AG04450 (cell line): Measurements from ENCODE around the gene HIVEP3. TPM values are rescaled to one million over a fixed set of nuclear protein-coding genes. Genes with fewer than 3 reads are reported as not detected.

Experiments used
- CTCF ChIA-PET: fragments of 300-600, 350-600 bp; formaldehyde crosslinking; extraction: SDS; loops from one replicate; lab custom pipeline; 2022; ENCODE audit warnings: antibody characterized with exemption, inconsistent platforms; lab: Charles Lee
- POLR2A ChIA-PET: fragments of 350-600 bp; formaldehyde crosslinking; extraction: SDS; loops from one replicate; lab custom pipeline; 2021; ENCODE audit warnings: antibody characterized with exemption, inconsistent platforms; lab: Yijun Ruan, JAX
- DNase-seq: peaks from one replicate; pipeline ENCODE4 v3.0.0-alpha.2; 2011; ENCODE audit warnings: low read depth, low spot score
- H3K27ac ChIP-seq: one replicate; pipeline ENCODE4 v1.5.1; 2012; ENCODE audit warnings: low read depth, low read length, control low read depth
- H3K27me3 ChIP-seq: one replicate; pipeline ENCODE4 v1.6.0; 2012; ENCODE audit warnings: low read length; ENCODE audit not compliant: control insufficient read depth, insufficient read depth
- H3K4me3 ChIP-seq: 2 replicates; pipeline ENCODE4 v1.5.1; 2011; ENCODE audit warnings: mild to moderate bottlenecking, low read depth, low read length, control low read depth
- H3K9me3 ChIP-seq: 2 replicates; pipeline ENCODE4 v1.5.1; 2012; ENCODE audit warnings: low read length; ENCODE audit not compliant: control insufficient read depth, insufficient read depth
- CTCF ChIP-seq: IDR thresholded peaks from 2 replicates; pipeline ENCODE4 v1.5.1; 2011; ENCODE audit warnings: low read depth, low read length, control low read depth, inconsistent platforms
- polyA plus RNA-seq: library from polyadenylated mRNA; depleted of rRNA; stranded (reverse); fragments of >200 nt; gene quantifications from 2 replicates; pipeline ENCODE4 v1.2.3, GENCODE V29; 2011

HIVEP3 gene
- polyA plus RNA-seq, 1 experiment: 4.8 TPM

GRCh38 chr1:41580520-41581172 lies 338.1 kb downstream of the HIVEP3 start:
- H3K27ac ChIP-seq: no peak overlapping the region
- ChIA-PET CTCF (interaction anchor here (1.1 to 1.2 kb wide), 2 partner anchors 231 to 593 kb away, joined by 5 read pairs; no protein-coding TSS in a partner anchor), POLR2A (no interaction called here)
- H3K4me3 ChIP-seq: no peak overlapping the region
- no peaks in the 10 kb centered on the region for H3K27me3 ChIP-seq
- TF ChIP-seq CTCF: no peak
- no peak for DNase-seq
- H3K9me3 ChIP-seq: no peaks in the 10 kb centered on the region; the same call in 1 of the 2 replicates

DNA sequence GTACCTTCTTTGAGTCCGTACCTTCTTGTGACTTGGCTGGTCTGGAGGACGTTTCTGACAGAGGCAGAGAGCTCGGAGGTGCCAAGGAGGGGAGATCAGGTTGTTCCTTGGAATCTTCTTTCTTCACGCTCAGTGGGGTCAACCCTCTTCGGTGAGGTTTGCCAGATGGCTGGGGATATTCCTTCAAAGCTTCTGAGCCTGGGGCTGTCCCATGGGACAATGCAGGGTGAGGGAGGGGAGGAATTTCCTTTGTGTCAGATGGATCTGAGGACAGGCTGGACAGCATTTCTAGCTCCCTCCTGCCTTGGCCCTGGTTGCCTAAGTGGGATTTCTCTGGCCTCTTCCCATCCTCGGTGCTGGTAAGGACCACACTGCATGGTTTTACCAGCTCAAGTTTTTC lies 338.7 kb downstream of the HIVEP3 start:
- no peaks in the 10 kb centered on the region for H3K27me3 ChIP-seq
- ChIA-PET POLR2A (no interaction called here), CTCF (interaction anchor here (0.7 to 1.2 kb wide), 3 partner anchors 215 to 594 kb away, joined by 3 to 5 read pairs (median 5); no protein-coding TSS in a partner anchor)
- no peak overlapping the region for H3K4me3 ChIP-seq
- H3K9me3 ChIP-seq: no peaks in the 10 kb centered on the region; the same call in 1 of the 2 replicates
- H3K27ac ChIP-seq: no peak overlapping the region
- TF ChIP-seq CTCF: no peak
- no peak for DNase-seq

- ChIA-PET POLR2A (no interaction called here), CTCF (interaction anchor here (0.5 to 1.4 kb wide), 8 partner anchors 11 to 820 kb away, joined by 3 to 6 read pairs (median 3); no protein-coding TSS in a partner anchor)
- H3K4me3 ChIP-seq: no peak overlapping the region
- no peaks in the 10 kb centered on the region for H3K27me3 ChIP-seq
- H3K9me3 ChIP-seq: no peaks in the 10 kb centered on the region; the same call in 1 of the 2 replicates
- no peak for DNase-seq
- TF ChIP-seq CTCF: peak; percentile 55
- no peak overlapping the region for H3K27ac ChIP-seq
These were observed 339.9 kb downstream of the HIVEP3 start for GRCh38 chr1:41578712-41579335.

DNA sequence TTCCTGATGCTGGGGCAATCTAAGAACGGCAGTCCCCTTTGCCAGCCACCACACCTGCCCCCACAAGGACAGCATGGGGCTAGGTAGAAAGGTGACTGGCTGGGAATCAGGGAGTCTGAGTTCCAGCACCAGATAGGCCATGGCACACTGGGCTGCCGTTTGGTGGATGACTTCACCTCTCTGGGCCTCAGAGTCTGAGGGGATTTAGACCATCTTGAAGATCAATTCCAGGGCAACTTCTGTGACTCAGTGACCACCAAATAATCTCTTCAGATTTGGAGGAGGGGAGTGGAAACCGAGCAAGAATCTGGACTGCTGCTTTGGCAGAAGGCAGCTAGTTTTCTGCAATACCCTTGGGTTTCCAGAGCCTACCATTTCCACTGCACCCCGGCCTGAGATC lies 342.1 kb downstream of the HIVEP3 start:
- Histone ChIP-seq H3K27me3 (no peaks in the 10 kb centered on the region), H3K9me3 (no peaks in the 10 kb centered on the region), H3K27ac (no peak overlapping the region), H3K4me3 (no peak overlapping the region)
- ChIA-PET POLR2A (no interaction called here), CTCF (interaction anchor here (1.9 to 5.0 kb wide), 2 partner anchors 219 to 597 kb away, joined by 6 to 33 read pairs; no protein-coding TSS in a partner anchor)
- no peak for TF ChIP-seq CTCF
- DNase-seq: no peak

DNA sequence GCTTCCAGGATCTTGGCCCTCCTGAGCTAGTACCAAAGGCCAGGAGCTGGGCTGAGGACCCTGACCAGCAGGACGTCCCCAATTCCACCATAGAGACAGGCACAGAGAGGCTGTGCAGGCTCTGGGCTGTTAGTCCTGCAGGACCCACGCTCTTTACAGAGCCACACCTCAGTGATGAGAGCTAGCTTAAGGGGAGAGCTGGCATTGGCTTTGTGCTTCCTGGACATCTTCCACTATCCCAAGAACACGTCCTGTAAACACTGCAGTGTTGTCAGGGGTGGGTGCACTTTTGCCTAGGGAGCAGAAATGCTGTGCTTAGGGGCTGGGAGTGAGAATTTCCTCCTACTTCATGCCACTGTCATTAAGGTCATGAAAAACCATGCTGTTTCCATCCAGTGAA lies 342.5 kb downstream of the HIVEP3 start:
- H3K4me3 ChIP-seq: no peak overlapping the region
- no peak for TF ChIP-seq CTCF
- CTCF ChIA-PET: interaction anchor here (1.9 to 5.0 kb wide), 2 partner anchors 220 to 598 kb away, joined by 6 to 33 read pairs; no protein-coding TSS in a partner anchor

More for the DNA sequence above, 342.5 kb downstream of the HIVEP3 start:
- Histone ChIP-seq H3K9me3 (no peaks in the 10 kb centered on the region), H3K27ac (no peak overlapping the region), H3K27me3 (no peaks in the 10 kb centered on the region)
- DNase-seq: no peak
- POLR2A ChIA-PET: no interaction called here
